Fibroblast of skin of scalp (primary cell): ENCODE results near the gene CUX1.
"Not testable (repeated sequence)": the region's sequence is repeated elsewhere in the genome, so short reads cannot be mapped to it uniquely, and the experiment has no call there.

Experiments
- DNase-seq: peaks from one replicate; pipeline ENCODE4 v3.0.0-alpha.2; 2013

The CUX1 gene

GRCh38 chr7:101919363-101920115 is 102.1 kb downstream of the CUX1 start:
- DNase-seq, result no peak

- DNase-seq, result no peak
These were observed 103.6 kb downstream of the CUX1 start for GRCh38 chr7:101921061-101921460.

- DNase-seq, result peak; percentile 54
These were observed 104.4 kb downstream of the CUX1 start for GRCh38 chr7:101921546-101922489.

GRCh38 chr7:101922631-101923601 is 105.5 kb downstream of the CUX1 start:
- peak; percentile 58 for DNase-seq

- no peak for DNase-seq
These were observed 106.2 kb downstream of the CUX1 start for GRCh38 chr7:101923602-101923985.

GRCh38 chr7:101924171-101924570 is 106.7 kb downstream of the CUX1 start:
- peak; percentile 82 for DNase-seq

- DNase-seq, result no peak
These were observed 108.8 kb downstream of the CUX1 start for GRCh38 chr7:101926265-101926664.

- DNase-seq, result no peak
These were observed 110.0 kb downstream of the CUX1 start for GRCh38 chr7:101927389-101927788.

GRCh38 chr7:101927802-101928201 is 110.4 kb downstream of the CUX1 start:
- no peak for DNase-seq

GRCh38 chr7:101929256-101929655 is 111.8 kb downstream of the CUX1 start:
- DNase-seq, result no peak

GRCh38 chr7:101929911-101930310 is 112.5 kb downstream of the CUX1 start:
- DNase-seq, result not testable (repeated sequence)

GRCh38 chr7:101932083-101932482 is 114.7 kb downstream of the CUX1 start:
- DNase-seq, result no peak

GRCh38 chr7:101933028-101933427 is 115.6 kb downstream of the CUX1 start:
- DNase-seq, result no peak

GRCh38 chr7:101933688-101934121 is 116.3 kb downstream of the CUX1 start:
- no peak for DNase-seq

- DNase-seq, result no peak
These were observed 117.2 kb downstream of the CUX1 start for GRCh38 chr7:101934618-101935017.

- no peak for DNase-seq
These were observed 118.2 kb downstream of the CUX1 start for GRCh38 chr7:101935521-101936141.

- DNase-seq, result no peak
These were observed 118.8 kb downstream of the CUX1 start for GRCh38 chr7:101936223-101936610.

GRCh38 chr7:101936611-101937231 is 119.3 kb downstream of the CUX1 start:
- peak; percentile 41 for DNase-seq

GRCh38 chr7:101937717-101938514 is 120.5 kb downstream of the CUX1 start:
- no peak for DNase-seq

- no peak for DNase-seq
These were observed 121.8 kb downstream of the CUX1 start for GRCh38 chr7:101939136-101939695.
